ENCODE results near the gene CYS1.

Gene CYS1

GRCh38 chr2:10065773-10066055 lies 14.5 kb downstream of the CYS1 start:
- Mint-ChIP-seq H3K4me3 (no peak overlapping the region), H3K36me3 (no peaks in the 10 kb centered on the region), H3K27ac (no peak overlapping the region), H3K27me3 (no peaks in the 10 kb centered on the region), H3K4me1 (no peaks in the 10 kb centered on the region), H3K9me3 (no peaks in the 10 kb centered on the region)

DNA sequence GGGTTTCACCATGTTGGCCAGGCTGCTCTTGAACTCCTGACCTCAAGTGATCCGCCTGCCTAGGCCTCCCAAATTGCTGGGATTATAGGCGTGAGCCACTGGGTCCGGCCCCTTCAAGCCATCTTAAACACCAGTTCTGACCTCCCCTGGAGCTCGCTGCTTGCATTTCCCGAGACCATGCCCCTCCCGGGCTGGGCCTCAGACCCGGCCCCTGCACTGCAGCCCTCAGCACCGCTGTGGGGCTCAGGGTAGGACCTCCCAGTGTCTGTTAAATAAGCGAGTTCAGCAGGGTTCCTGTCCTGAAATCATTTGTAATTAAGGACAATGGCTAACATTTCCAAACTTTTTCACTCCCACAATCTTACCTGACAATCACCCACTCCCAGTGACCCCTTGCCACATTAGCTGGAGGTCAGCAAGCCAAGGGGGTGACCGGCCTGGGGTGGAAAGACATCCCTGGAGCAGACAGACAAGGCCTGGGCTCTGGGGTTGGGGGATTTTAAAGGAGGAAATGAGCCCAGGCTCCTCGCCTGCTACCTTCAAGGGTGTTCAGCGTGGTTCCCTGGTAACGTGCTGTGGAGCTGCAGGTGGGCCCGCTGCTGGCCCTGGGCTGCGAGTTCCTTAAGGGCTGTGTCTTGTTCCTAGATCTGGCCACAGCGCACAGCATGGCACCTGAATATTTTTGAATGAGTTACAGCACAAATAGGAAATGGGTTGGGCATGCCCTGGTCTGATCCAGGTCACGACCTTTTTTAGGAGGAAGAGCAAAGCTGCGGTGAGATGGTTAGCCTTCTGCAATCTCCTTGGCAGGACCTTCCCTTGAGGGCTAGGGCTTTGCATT lies 15.1 kb downstream of the CYS1 start:
- Mint-ChIP-seq H3K27me3 (no peaks in the 10 kb centered on the region), H3K36me3 (no peaks in the 10 kb centered on the region), H3K27ac (no peak overlapping the region), H3K4me3 (no peak overlapping the region), H3K4me1 (no peaks in the 10 kb centered on the region), H3K9me3 (no peaks in the 10 kb centered on the region)

DNA sequence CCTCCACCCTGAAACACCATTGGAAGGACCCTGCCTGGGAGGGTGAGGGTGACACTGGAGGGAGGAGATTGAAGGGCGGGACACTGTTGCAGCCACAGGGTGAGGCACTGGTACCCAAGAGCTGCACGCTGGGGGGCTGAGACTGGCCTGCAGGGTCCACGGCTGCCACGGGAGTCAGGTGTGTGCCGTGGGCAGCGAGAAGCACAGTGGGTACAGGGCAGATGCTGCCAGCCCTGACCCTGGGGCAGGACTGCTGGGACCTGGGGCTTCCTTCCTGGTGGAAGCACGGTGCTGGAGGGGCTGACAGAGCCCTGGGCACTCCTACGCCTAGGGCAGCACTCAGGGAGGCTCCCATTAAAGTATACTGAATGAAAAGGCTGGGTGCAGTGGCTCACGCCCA lies 16.6 kb downstream of the CYS1 start:
- no peaks in the 10 kb centered on the region for H3K27me3 Mint-ChIP-seq
- H3K4me3 Mint-ChIP-seq, result no peak overlapping the region
- no peaks in the 10 kb centered on the region for H3K4me1 Mint-ChIP-seq
- no peak overlapping the region for H3K27ac Mint-ChIP-seq
- no peaks in the 10 kb centered on the region for H3K9me3 Mint-ChIP-seq
- H3K36me3 Mint-ChIP-seq, result no peaks in the 10 kb centered on the region

DNA sequence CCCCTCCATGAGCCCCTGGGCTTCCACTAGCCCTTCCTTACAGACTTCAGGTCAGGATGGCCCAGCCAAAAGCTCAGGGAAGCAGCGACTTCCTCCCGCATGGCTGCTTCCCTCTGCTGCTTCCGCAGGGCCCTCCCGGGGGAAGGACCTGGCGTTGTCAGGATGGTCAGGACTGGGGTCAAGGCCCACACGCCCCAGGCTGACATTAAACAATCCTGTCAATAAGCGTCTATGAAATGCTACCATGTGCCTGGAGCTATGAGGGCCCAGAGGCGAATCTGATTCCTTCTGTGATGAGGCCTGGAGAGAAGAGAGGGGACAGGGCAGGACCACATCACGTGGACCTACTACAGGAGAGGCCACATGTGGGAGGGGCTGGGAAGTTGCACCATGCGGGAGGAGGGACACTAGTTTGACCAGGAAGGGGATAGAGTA lies 17.3 kb downstream of the CYS1 start:
- no peak overlapping the region for H3K27ac Mint-ChIP-seq

DNA sequence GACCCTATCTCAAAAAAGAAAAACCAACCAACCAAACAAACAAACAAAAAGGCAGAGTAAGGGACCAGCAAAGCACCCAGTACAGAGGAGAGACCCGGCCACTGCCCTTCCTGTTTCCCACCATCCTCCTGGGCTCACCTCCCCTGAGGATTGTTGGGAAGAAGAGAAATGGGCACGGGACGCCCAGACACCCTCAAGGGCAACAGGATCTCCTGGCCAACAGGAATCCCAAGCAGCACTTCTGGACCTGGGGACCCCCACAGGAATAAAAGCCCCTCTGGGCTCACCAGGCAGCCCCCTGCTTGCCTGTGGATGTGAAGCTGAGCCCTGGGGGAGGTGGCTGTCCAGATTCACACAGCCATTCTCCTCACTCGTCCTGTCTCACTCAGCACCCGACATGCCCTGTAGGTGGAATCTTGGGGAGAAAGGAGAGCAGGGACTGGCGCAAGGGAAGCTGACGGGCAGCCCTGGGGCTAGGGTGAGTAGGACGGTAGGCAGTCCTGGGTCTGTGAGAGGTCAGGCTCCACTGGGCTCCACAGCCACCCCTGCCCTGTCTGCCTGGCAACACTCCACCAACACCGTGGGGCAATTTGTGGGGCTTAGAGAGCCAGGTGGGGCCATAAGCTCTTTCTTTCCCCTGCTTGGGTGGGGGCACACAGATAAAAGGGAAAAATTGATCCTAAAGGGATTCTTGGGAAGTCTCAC lies 18.8 kb downstream of the CYS1 start:
- Mint-ChIP-seq H3K4me1 (peaks cover 7% of the 10 kb centered on the region), H3K4me3 (no peak overlapping the region), H3K27me3 (no peaks in the 10 kb centered on the region), H3K9me3 (no peaks in the 10 kb centered on the region), H3K36me3 (no peaks in the 10 kb centered on the region), H3K27ac (no peak overlapping the region)

More for the DNA sequence above, 17.3 kb downstream of the CYS1 start:
- Mint-ChIP-seq H3K27me3 (no peaks in the 10 kb centered on the region), H3K9me3 (no peaks in the 10 kb centered on the region), H3K36me3 (no peaks in the 10 kb centered on the region), H3K4me3 (no peak overlapping the region), H3K4me1 (no peaks in the 10 kb centered on the region)

DNA sequence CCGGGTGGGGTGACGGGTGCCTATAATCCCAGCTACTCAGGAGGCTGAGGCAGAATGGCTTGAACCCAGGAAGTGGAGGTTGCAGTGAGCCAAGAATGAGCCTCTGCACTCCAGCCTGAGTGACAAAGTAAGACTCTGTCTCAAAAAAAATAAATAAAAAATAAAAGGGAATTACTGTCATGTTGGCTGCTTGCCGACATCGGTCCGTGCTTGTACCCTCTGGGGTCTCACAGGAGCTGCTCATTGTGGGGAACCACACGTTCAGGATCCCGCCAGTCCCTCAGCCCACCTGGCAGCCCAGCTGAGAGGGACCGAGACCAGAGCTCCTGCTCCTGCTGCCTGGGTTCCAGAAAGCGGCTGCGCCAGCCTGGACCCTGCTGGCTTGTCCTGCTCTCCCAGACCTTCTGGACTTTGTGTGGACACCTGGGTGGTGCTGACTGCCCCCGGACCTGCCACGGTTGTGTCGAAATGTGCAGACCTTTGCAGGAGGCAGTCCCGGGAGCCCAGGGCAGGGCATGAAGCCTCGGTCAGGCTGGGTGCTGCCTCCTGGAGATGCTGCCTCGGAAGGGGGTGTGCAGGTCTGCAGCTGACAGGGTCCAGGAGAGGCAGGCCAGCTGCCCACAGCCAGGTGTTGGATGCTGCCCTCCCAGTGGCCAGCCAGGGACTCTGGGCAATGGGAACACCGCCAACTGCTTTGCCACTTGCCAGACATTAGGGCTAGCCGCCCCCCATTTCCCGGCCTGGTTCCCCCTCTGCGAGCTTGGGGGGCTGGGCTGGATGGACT lies 20.5 kb downstream of the CYS1 start:
- Mint-ChIP-seq H3K9me3 (no peaks in the 10 kb centered on the region), H3K27me3 (no peaks in the 10 kb centered on the region), H3K4me3 (no peak overlapping the region), H3K4me1 (peaks cover 7% of the 10 kb centered on the region), H3K36me3 (no peaks in the 10 kb centered on the region), H3K27ac (no peak overlapping the region)

GRCh38 chr2:10059016-10059351 lies 21.2 kb downstream of the CYS1 start:
- Mint-ChIP-seq H3K9me3 (no peaks in the 10 kb centered on the region), H3K27me3 (no peaks in the 10 kb centered on the region), H3K4me1 (peaks cover 7% of the 10 kb centered on the region), H3K4me3 (no peak overlapping the region), H3K36me3 (peaks cover under 1% of the 10 kb centered on the region), H3K27ac (no peak overlapping the region)

DNA sequence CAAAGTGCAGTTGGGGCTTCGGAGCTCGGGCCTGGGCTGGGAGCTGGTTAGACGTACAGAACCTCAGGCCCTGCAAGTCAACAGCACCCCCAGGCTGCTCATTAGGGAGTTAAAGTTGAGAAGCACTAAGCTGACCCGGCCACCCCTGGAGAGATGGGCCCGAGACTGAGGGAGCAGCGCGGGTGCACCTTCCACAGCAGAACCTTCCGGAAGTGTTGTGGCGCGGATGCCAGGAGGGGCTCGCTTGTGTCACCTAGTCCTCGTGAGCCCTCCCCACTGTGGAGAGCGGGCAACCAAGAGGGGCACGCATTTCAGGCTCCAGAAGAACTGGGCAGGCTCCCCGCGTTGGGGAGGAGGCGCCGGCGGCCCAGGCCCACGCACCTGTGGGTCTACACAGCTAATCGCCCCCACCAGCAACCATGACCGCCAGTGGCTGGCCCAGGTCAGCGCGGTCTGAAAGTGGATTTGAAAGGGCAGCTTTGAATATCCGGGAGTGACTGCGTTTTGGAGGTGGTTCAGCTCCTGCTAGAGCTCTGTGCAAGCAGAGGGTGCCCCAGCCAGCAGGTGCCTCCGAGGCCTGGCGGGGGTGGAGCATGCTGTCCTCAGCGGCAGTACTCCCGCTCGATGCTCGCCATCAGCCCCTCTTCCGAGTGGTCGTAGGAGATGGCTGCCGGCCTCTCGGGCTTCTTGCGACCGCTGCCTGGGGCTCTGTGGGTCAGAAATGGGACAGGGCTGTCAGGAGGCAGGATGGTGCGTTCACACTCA lies 21.8 kb downstream of the CYS1 start:
- Mint-ChIP-seq H3K4me1 (peaks cover 7% of the 10 kb centered on the region), H3K27ac (no peak overlapping the region), H3K36me3 (peaks cover 2% of the 10 kb centered on the region), H3K9me3 (no peaks in the 10 kb centered on the region), H3K4me3 (no peak overlapping the region), H3K27me3 (no peaks in the 10 kb centered on the region)

DNA sequence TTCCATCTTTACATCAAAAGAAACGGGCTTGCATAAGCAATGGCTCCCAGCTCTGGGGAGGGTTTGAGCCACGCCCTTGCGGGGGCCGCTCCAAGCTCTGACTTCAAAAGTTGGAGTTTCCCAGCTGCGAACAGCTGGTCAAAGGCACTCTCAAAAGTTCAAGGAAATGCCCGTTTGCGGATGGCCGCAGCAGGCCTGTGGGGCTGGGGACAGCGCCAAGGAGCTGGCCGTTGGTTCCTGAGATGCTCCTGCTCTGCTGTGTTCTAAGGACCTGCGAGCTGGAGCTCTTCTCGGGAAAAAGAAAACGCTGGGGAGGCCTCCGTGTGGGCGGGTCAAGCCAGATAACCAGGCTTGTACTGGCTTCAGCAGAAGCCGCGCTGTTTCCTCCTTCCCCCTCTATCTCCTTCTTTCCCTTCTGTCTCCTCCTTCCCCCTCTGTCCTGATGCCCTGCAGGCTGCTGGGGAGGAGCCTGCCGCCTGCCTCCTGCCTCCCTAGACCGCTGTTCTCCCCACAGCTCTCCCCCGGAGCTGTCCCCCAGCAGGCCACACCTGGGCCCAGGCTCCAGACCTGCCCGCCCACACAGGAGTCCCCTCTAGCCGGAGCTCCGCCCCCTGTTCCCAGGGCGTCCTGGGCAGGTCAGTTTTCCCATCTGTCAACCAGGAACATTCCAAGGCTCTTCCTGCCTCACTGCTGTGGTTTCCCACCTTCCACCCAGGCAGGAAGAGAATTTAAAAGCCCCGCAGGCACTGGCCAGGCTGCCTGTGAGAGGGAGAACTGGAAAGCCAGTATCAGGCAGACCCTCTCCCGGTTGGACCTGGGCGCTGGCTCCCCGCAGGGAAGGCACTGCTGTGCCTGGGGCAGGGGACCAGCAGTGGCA lies 22.7 kb downstream of the CYS1 start:
- H3K9me3 Mint-ChIP-seq, result no peaks in the 10 kb centered on the region
- H3K36me3 Mint-ChIP-seq, result peaks cover 2% of the 10 kb centered on the region
- no peak overlapping the region for H3K4me3 Mint-ChIP-seq
- H3K27me3 Mint-ChIP-seq, result no peaks in the 10 kb centered on the region
- no peak overlapping the region for H3K27ac Mint-ChIP-seq
- H3K4me1 Mint-ChIP-seq, result peaks cover 7% of the 10 kb centered on the region

DNA sequence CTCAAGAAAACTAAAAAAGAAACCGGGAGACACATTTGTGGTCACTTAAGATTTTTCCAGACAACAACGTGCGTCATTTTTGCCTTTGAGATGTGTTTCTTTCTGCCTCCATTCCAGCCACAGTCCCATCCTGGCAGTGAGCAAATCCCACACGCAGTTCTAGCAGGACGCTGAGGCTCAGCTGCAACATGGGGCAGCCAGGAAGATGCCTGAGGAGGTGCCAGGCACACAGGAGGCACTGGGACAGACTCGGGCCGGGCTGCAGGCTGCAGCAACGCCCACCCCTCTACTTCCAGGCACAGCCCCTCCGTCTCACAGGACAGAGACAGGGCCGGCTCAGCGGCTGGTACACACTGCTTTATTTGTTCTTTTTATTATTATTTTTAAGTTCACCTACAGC lies 23.8 kb downstream of the CYS1 start:
- Mint-ChIP-seq H3K4me3 (no peak overlapping the region), H3K4me1 (peaks cover 7% of the 10 kb centered on the region), H3K9me3 (no peaks in the 10 kb centered on the region), H3K27me3 (no peaks in the 10 kb centered on the region), H3K27ac (no peak overlapping the region), H3K36me3 (peaks cover 3% of the 10 kb centered on the region)

DNA sequence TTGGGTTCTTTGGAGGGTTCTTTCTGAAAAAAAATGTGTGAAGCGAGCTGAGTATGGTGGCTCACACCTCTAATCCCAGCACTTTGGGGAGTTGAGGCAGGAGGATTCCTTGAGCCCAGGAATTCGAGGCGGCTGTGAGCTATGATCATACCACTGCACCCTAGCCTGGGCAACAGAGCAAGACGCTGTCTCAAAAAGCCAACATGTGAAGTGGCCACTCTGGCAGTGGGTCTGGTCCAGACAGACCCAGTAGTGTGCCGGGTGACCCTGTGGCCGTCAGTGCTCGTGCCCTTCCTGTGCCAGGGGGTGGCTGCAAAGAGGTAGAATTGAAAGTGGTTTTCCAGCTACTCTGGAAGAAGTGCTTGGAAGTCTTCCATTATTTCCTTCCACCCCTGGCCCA lies 25.2 kb downstream of the CYS1 start:
- Mint-ChIP-seq H3K9me3 (no peaks in the 10 kb centered on the region), H3K27me3 (no peaks in the 10 kb centered on the region), H3K36me3 (peaks cover 3% of the 10 kb centered on the region), H3K4me1 (peaks cover 7% of the 10 kb centered on the region), H3K27ac (no peak overlapping the region), H3K4me3 (no peak overlapping the region)

DNA sequence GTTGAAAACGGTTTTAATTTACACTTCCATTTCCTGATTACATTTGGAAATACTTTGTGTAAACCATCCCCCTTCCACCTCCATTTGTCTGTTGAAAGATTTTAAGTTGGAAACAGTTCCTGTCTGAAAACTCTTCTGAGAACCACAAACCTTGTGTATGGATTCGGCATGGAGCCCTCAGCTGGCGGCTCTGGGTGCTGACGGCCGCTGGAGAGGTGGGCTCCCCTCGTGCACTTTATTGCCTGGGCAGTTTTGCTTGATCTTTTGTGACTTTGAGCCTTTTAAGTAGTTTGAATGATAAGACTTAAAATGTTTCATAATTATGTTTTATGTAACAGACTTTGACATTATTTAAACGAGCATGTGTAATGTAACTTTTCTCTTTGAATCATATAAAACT lies 25.8 kb downstream of the CYS1 start:
- no peaks in the 10 kb centered on the region for H3K27me3 Mint-ChIP-seq
- no peaks in the 10 kb centered on the region for H3K9me3 Mint-ChIP-seq
- no peak overlapping the region for H3K4me3 Mint-ChIP-seq
- no peak overlapping the region for H3K27ac Mint-ChIP-seq
- peaks cover 7% of the 10 kb centered on the region for H3K4me1 Mint-ChIP-seq
- H3K36me3 Mint-ChIP-seq, result peaks cover 3% of the 10 kb centered on the region

DNA sequence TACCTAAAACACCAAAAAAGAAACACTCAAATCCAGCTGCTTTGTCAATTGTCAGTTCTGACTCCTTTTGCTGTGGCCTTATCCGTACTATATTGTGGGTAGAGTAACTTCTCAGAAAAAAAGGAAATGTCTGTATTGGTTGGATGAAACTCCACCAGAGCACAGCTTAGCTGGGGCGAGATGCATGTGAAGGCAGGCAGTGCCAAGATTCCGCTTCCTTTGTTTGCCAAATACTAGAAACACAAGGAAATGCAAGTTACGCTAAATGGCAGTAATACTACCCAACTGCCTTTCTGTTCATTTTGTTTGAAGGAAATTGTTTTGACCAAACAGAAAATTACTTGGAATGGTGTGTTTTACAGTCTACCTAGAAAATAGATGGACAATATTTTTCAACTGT lies 26.9 kb downstream of the CYS1 start:
- Mint-ChIP-seq H3K4me1 (peaks cover 7% of the 10 kb centered on the region), H3K4me3 (no peak overlapping the region), H3K27me3 (no peaks in the 10 kb centered on the region), H3K36me3 (peaks cover 3% of the 10 kb centered on the region), H3K27ac (no peak overlapping the region), H3K9me3 (no peaks in the 10 kb centered on the region)

- Mint-ChIP-seq H3K4me1 (peaks cover 6% of the 10 kb centered on the region), H3K4me3 (no peak overlapping the region), H3K36me3 (peaks cover 3% of the 10 kb centered on the region), H3K27ac (no peak overlapping the region), H3K27me3 (no peaks in the 10 kb centered on the region), H3K9me3 (no peaks in the 10 kb centered on the region)
Observed at GRCh38 chr2:10052216-10052615, 28.0 kb downstream of the CYS1 start.

All from activated naive CD4-positive, alpha-beta T cell treated with anti-CD3 and anti-CD28 coated beads, Interleukin-2, amount 50 U/mL, for 24 hours (primary cell).